ENCODE results near the gene S100A12.

The S100A12 gene

DNA sequence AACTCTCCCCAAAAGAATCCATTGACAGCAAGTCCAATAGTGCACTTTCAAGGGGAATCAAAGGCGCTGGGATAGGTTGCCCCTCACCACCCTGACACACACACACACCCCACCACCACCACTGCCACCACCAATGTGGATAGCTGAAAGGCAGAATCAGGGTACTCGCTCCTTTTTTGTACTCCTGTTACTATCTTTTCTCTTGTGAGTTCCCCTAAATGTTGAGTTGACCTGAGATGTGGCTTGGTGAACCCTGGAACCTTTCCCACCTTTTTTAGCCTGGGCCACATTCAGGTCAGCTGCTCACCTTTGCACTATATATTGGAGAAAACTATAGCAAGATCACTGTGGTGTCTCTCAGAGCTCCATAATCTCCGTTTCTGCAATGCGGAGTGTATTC lies 11.6 kb upstream of the S100A12 start:
- no peak overlapping the region for H3K27ac ChIP-seq
- H3K9ac ChIP-seq, result no peak overlapping the region
- TF ChIP-seq, protein P1, sequence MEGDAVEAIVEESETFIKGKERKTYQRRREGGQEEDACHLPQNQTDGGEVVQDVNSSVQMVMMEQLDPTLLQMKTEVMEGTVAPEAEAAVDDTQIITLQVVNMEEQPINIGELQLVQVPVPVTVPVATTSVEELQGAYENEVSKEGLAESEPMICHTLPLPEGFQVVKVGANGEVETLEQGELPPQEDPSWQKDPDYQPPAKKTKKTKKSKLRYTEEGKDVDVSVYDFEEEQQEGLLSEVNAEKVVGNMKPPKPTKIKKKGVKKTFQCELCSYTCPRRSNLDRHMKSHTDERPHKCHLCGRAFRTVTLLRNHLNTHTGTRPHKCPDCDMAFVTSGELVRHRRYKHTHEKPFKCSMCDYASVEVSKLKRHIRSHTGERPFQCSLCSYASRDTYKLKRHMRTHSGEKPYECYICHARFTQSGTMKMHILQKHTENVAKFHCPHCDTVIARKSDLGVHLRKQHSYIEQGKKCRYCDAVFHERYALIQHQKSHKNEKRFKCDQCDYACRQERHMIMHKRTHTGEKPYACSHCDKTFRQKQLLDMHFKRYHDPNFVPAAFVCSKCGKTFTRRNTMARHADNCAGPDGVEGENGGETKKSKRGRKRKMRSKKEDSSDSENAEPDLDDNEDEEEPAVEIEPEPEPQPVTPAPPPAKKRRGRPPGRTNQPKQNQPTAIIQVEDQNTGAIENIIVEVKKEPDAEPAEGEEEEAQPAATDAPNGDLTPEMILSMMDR (conservative IDR thresholded peaks at IDR 0.05; ENCODE audit: low read depth, low read length), result no peak
- H3K27me3 ChIP-seq (ENCODE audit: insufficient read depth, low read depth), result no peaks in the 10 kb centered on the region; the same call in 1 of the 2 replicates
- H2AFZ ChIP-seq (ENCODE audit: low read depth), result no peak overlapping the region
- H3K79me2 ChIP-seq (ENCODE audit: insufficient read depth, low read depth), result no peaks in the 10 kb centered on the region
- H3K36me3 ChIP-seq (ENCODE audit: insufficient read depth), result no peaks in the 10 kb centered on the region
- no peaks in the 10 kb centered on the region for H3K4me1 ChIP-seq (ENCODE audit: low read depth, poor library complexity, severe bottlenecking)
- no peak overlapping the region for H3K4me3 ChIP-seq (IDR thresholded peaks at IDR 0.05; ENCODE audit: insufficient read depth, low read depth, low read length)
- no peak overlapping the region for H3K4me2 ChIP-seq
- H4K20me1 ChIP-seq (ENCODE audit: insufficient read depth), result no peaks in the 10 kb centered on the region

DNA sequence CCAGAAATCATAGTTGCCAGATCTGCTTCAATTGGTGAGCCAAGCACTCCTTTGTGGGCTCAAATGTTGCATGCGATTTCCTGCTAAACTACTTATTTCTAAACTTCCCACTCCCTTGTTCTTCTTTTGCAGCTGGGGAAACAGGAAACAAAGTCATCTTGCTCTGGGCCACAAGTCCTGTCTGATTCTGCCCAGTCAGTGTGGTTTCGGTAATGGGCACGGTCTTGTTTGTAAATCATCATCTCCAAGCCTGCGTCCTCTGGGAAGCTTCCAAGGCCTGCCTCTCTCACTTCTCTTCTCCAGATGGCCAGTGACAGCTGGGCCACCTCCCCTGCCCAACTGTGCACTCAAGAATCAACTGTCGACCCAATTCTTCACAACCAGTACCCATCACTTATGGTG lies 11.1 kb upstream of the S100A12 start:
- Histone ChIP-seq H3K36me3 (ENCODE audit: insufficient read depth) (no peaks in the 10 kb centered on the region), H3K4me3 (IDR thresholded peaks at IDR 0.05; ENCODE audit: insufficient read depth, low read depth, low read length) (no peak overlapping the region), H3K4me2 (no peak overlapping the region), H4K20me1 (ENCODE audit: insufficient read depth) (no peaks in the 10 kb centered on the region), H3K79me2 (ENCODE audit: insufficient read depth, low read depth) (no peaks in the 10 kb centered on the region), H3K27ac (no peak overlapping the region), H3K9ac (no peak overlapping the region), H2AFZ (ENCODE audit: low read depth) (no peak overlapping the region), H3K4me1 (ENCODE audit: low read depth, poor library complexity, severe bottlenecking) (no peaks in the 10 kb centered on the region), H3K27me3 (ENCODE audit: insufficient read depth, low read depth) (no peaks in the 10 kb centered on the region)
- TF ChIP-seq, protein P1 (conservative IDR thresholded peaks at IDR 0.05; ENCODE audit: low read depth, low read length), result no peak

DNA sequence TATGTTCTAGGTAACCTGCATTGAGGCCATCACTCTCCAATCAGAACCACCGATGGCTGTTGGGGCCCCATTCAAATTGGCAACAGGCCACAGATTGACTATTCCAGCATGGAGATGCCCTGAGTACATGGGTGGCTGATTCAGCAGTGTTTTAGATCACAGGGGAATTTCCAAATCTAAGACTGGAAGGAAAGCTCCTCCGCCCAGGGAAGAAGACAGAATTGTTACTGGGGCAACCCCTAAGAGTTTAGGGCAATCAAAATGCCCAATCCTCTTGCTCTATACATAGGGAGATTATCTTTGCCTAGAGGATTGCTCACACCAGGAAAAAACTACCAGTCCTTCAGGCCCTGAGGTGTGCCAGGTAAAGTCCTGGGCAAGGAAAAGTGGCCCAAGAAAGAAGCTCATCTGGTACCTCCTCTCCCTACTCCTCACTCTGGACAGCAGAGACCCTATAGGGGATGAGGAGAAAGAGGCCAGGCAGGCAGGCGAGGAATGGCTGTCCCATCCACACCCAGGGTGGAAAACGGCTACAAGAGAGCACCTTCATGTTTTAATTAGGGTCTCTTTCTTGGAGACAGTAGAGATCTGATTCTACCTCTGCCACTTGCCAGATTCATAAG lies 9.6 kb upstream of the S100A12 start:
- Histone ChIP-seq H3K27me3 (ENCODE audit: insufficient read depth, low read depth) (no peaks in the 10 kb centered on the region), H3K4me1 (ENCODE audit: low read depth, poor library complexity, severe bottlenecking) (no peaks in the 10 kb centered on the region), H3K79me2 (ENCODE audit: insufficient read depth, low read depth) (no peaks in the 10 kb centered on the region), H3K4me3 (IDR thresholded peaks at IDR 0.05; ENCODE audit: insufficient read depth, low read depth, low read length) (no peak overlapping the region), H3K27ac (no peak overlapping the region), H2AFZ (ENCODE audit: low read depth) (no peak overlapping the region), H3K4me2 (no peak overlapping the region), H4K20me1 (ENCODE audit: insufficient read depth) (no peaks in the 10 kb centered on the region), H3K36me3 (ENCODE audit: insufficient read depth) (no peaks in the 10 kb centered on the region), H3K9ac (no peak overlapping the region)
- TF ChIP-seq, protein P1 (conservative IDR thresholded peaks at IDR 0.05; ENCODE audit: low read depth, low read length), result no peak

DNA sequence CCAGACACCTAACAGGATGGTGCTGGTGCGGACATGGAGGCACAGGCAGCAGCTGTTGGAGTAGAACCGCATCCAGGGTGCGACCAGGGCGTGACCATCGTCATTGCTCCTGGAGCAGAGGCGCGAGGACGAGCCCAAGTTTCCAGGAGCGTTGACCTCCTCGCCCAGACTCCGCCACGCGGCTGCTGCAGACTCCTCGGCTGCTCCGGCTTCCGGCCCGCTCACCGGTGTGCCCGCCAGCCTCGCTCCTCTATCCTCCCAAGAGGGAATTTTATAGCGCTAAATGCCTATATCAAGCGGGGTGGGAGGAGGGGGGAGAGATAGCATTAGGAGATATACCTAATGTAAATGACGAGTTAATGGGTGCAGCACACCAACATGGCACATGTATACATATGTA lies 5.3 kb upstream of the S100A12 start:
- Histone ChIP-seq H2AFZ (ENCODE audit: low read depth) (no peak overlapping the region), H3K27ac (no peak overlapping the region), H3K9ac (no peak overlapping the region), H3K4me2 (no peak overlapping the region), H3K4me3 (IDR thresholded peaks at IDR 0.05; ENCODE audit: insufficient read depth, low read depth, low read length) (no peak overlapping the region), H3K79me2 (ENCODE audit: insufficient read depth, low read depth) (no peaks in the 10 kb centered on the region), H4K20me1 (ENCODE audit: insufficient read depth) (no peaks in the 10 kb centered on the region), H3K27me3 (ENCODE audit: insufficient read depth, low read depth) (no peaks in the 10 kb centered on the region), H3K4me1 (ENCODE audit: low read depth, poor library complexity, severe bottlenecking) (no peaks in the 10 kb centered on the region), H3K36me3 (ENCODE audit: insufficient read depth) (no peaks in the 10 kb centered on the region)
- TF ChIP-seq, protein P1 (conservative IDR thresholded peaks at IDR 0.05; ENCODE audit: low read depth, low read length), result no peak
